Neural cell (in vitro differentiated cells): ENCODE results near the gene RELL2. TPM values are rescaled to one million over a fixed set of nuclear protein-coding genes. Genes with fewer than 3 reads are reported as not detected.

ENCODE experiments used
- H2AFZ ChIP-seq: fragments of 200-600, 300-800 bp; sonication (generic), shearing (Covaris generic); 2 replicates; pipeline ENCODE4 v1.6.0; 2014; ENCODE audit warnings: low read depth, mild to moderate bottlenecking, antibody characterized with exemption, low read length, moderate library complexity
- H3F3A ChIP-seq: fragments of 200-600 bp; shearing (Covaris generic); 2 replicates; pipeline ENCODE4 v1.6.1; 2016; ENCODE audit warnings: mild to moderate bottlenecking, moderate library complexity, mixed read lengths, antibody characterized with exemption, low read length; ENCODE audit not compliant: insufficient read depth, poor library complexity, severe bottlenecking
- H3K27ac ChIP-seq: fragments of 200-600, 300-800 bp; sonication (generic), shearing (Covaris generic); 2 replicates; pipeline ENCODE4 v1.5.1; 2014; ENCODE audit warnings: mild to moderate bottlenecking, low read length, moderate library complexity
- H3K27me3 ChIP-seq: fragments of 300-800, 200-600 bp; sonication (generic), shearing (Covaris generic); 2 replicates; pipeline ENCODE4 v1.6.0; 2014; ENCODE audit warnings: mild to moderate bottlenecking, low read depth, low read length, moderate library complexity; ENCODE audit not compliant: insufficient read depth
- H3K36me3 ChIP-seq: fragments of 300-800, 200-600 bp; sonication (generic), shearing (Covaris generic); 2 replicates; pipeline ENCODE4 v1.5.1; 2014; ENCODE audit warnings: mild to moderate bottlenecking, antibody characterized with exemption, low read length, moderate library complexity; ENCODE audit not compliant: insufficient read depth
- H3K4me2 ChIP-seq: fragments of 300-800, 200-600 bp; sonication (generic), shearing (Covaris generic); 2 replicates; pipeline ENCODE4 v1.6.0; 2014; ENCODE audit warnings: mild to moderate bottlenecking, low read length
- H3K4me3 ChIP-seq: fragments of 300-800, 200-600 bp; sonication (generic), shearing (Covaris generic); 2 replicates; pipeline ENCODE4 v1.5.1; 2014; ENCODE audit warnings: mild to moderate bottlenecking, low read length, moderate library complexity
- H3K79me2 ChIP-seq: fragments of 200-600 bp; shearing (Covaris generic); replicated peaks from 2 replicates; pipeline ENCODE4 v1.6.0; 2014; ENCODE audit warnings: mild to moderate bottlenecking, low read length, moderate library complexity; ENCODE audit not compliant: insufficient read depth
- H3K9ac ChIP-seq: fragments of 300-800, 200-600 bp; sonication (generic), shearing (Covaris generic); 2 replicates; pipeline ENCODE4 v1.6.1; 2016; ENCODE audit warnings: mild to moderate bottlenecking, low read length, mixed read lengths
- H3K9me2 ChIP-seq: fragments of 200-600 bp; shearing (Covaris generic); 2 replicates; pipeline ENCODE4 v1.6.1; 2016; ENCODE audit warnings: mild to moderate bottlenecking, low read length, mixed read lengths; ENCODE audit not compliant: insufficient read depth
- H3K9me3 ChIP-seq: fragments of 200-600, 300-800 bp; sonication (generic), shearing (Covaris generic); 2 replicates; pipeline ENCODE4 v1.6.1; 2016; ENCODE audit warnings: mild to moderate bottlenecking, mixed run types, low read length, moderate library complexity, mixed read lengths
- H4K20me1 ChIP-seq: fragments of 200-600 bp; shearing (Covaris generic); 2 replicates; pipeline ENCODE4 v1.6.1; 2016; ENCODE audit warnings: mild to moderate bottlenecking, mixed run types; ENCODE audit not compliant: insufficient read depth
- EP300 ChIP-seq: fragments of 450-650 bp; conservative IDR thresholded peaks from 2 replicates; pipeline ENCODE4 v1.6.1; 2014; ENCODE audit warnings: antibody characterized with exemption, mild to moderate bottlenecking, moderate library complexity; ENCODE audit not compliant: poor library complexity, severe bottlenecking
- EZH2 ChIP-seq: fragments of 200-600, 300-800 bp; shearing (Covaris generic), sonication (generic); IDR thresholded peaks from 2 replicates; pipeline ENCODE4 v1.6.1; 2014; ENCODE audit warnings: antibody characterized with exemption, low read length, borderline replicate concordance, mild to moderate bottlenecking; ENCODE audit not compliant: insufficient read depth, poor library complexity, severe bottlenecking
- MXI1 ChIP-seq: fragments of 450-650 bp; conservative IDR thresholded peaks from 2 replicates; pipeline ENCODE4 v1.6.1; 2014; ENCODE audit warnings: antibody characterized with exemption, mild to moderate bottlenecking; ENCODE audit not compliant: poor library complexity, severe bottlenecking
- POLR2AphosphoS5 ChIP-seq: IDR thresholded peaks from 2 replicates; pipeline ENCODE4 v1.6.1; 2012
- RAD21 ChIP-seq: fragments of 450-650 bp; conservative IDR thresholded peaks from 2 replicates; pipeline ENCODE4 v1.6.1; 2014; ENCODE audit warnings: antibody characterized with exemption, mild to moderate bottlenecking, moderate library complexity
- SMC3 ChIP-seq: fragments of 450-650 bp; conservative IDR thresholded peaks from 2 replicates; pipeline ENCODE4 v1.6.1; 2014; ENCODE audit warnings: antibody characterized with exemption, mild to moderate bottlenecking, moderate library complexity; ENCODE audit not compliant: poor library complexity
- TAF1 ChIP-seq: IDR thresholded peaks from 2 replicates; pipeline ENCODE4 v1.6.1; 2012; ENCODE audit warnings: low read depth
- polyA plus RNA-seq: library from polyadenylated mRNA; depleted of rRNA; stranded (reverse); fragments of >200 nt; gene quantifications from 2 replicates; pipeline ENCODE4 v1.2.3, GENCODE V29; 2014
- TF ChIP-seq, protein P1 (sequence below): fragments of 450-650 bp; IDR thresholded peaks from 2 replicates; pipeline ENCODE4 v1.5.1; 2014; ENCODE audit warnings: antibody characterized with exemption, mild to moderate bottlenecking, moderate library complexity; ENCODE audit not compliant: poor library complexity, severe bottlenecking
- TF ChIP-seq, protein P2 (sequence below): IDR thresholded peaks from 2 replicates; pipeline ENCODE4 v1.6.1; 2012; ENCODE audit warnings: borderline replicate concordance

The RELL2 gene
- polyA plus RNA-seq, 1 donor from 2014 or later: 44.9 TPM

DNA sequence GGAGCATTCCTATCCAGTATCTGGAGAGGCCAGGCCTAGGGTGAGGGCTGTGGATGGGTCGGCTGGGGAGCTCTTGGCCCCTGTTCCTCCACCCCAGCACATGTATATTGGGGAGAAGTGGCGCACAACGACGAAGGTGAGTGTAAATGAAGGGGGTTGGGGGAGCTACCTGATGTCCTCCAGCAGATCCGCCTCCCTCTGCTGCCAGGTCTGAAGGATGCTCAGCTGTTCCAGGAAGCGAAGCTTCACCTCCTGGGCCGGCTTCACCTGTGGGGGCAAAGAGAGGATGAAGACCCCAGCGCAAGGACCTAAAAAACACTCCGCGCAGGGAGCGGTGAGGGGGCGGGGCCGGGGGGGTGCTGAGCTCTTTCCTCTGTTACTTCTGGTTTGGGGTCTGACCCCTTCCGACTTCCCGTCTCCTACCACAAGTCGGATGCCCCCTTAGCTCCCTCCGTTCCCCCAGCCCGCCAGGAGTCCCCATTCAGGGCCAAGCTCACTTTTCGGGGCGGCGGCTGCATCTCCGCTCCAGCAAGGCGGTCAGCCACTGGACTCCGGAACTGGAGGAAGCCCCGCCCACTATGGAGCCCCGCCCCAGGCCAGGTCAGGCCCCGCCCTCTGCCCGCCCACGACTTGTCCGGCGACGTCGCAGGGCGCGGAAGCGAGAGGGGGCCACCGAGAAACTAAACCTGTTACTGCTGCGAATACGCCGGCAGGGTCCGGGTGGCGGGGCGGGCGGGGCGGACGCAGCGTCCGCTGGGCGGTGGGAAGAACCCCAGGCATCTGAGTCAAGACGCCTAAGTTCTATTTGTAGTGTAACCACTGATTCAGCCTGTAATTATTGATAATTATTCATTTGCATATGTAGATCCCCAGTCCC, 14.3 kb downstream of the RELL2 start, which contains the start of gene FCHSD1:
Gene FCHSD1, minus strand, starts transcription at position 568 of the 877 bp plus-strand sequence. Its CDS starts 50 bp downstream, at position 518.
- Histone ChIP-seq H3K36me3 (no peaks in the 10 kb centered on the region), H2AFZ (peak within 1 kb of the TSS; percentile 2), H3K27ac (no peak within 1 kb of the TSS), H3K27me3 (peaks cover 5% of the 10 kb centered on the region), H3K4me3 (peak within 1 kb of the TSS; percentile 66), H3K9me3 (no peaks in the 10 kb centered on the region), H3K9me2 (no peaks in the 10 kb centered on the region), H3K9ac (peak within 1 kb of the TSS; percentile 20), H3K79me2 (no peaks in the 10 kb centered on the region), H4K20me1 (no peaks in the 10 kb centered on the region), H3F3A (no peaks in the 10 kb centered on the region), H3K4me2 (no peak within 1 kb of the TSS)
- TF ChIP-seq, protein P1, sequence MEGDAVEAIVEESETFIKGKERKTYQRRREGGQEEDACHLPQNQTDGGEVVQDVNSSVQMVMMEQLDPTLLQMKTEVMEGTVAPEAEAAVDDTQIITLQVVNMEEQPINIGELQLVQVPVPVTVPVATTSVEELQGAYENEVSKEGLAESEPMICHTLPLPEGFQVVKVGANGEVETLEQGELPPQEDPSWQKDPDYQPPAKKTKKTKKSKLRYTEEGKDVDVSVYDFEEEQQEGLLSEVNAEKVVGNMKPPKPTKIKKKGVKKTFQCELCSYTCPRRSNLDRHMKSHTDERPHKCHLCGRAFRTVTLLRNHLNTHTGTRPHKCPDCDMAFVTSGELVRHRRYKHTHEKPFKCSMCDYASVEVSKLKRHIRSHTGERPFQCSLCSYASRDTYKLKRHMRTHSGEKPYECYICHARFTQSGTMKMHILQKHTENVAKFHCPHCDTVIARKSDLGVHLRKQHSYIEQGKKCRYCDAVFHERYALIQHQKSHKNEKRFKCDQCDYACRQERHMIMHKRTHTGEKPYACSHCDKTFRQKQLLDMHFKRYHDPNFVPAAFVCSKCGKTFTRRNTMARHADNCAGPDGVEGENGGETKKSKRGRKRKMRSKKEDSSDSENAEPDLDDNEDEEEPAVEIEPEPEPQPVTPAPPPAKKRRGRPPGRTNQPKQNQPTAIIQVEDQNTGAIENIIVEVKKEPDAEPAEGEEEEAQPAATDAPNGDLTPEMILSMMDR: no peak
- TF ChIP-seq EZH2 (no peak), RAD21 (no peak), TAF1 (no peak), MXI1 (no peak), POLR2AphosphoS5 (no peak), SMC3 (no peak), EP300 (no peak)
- TF ChIP-seq, protein P2, sequence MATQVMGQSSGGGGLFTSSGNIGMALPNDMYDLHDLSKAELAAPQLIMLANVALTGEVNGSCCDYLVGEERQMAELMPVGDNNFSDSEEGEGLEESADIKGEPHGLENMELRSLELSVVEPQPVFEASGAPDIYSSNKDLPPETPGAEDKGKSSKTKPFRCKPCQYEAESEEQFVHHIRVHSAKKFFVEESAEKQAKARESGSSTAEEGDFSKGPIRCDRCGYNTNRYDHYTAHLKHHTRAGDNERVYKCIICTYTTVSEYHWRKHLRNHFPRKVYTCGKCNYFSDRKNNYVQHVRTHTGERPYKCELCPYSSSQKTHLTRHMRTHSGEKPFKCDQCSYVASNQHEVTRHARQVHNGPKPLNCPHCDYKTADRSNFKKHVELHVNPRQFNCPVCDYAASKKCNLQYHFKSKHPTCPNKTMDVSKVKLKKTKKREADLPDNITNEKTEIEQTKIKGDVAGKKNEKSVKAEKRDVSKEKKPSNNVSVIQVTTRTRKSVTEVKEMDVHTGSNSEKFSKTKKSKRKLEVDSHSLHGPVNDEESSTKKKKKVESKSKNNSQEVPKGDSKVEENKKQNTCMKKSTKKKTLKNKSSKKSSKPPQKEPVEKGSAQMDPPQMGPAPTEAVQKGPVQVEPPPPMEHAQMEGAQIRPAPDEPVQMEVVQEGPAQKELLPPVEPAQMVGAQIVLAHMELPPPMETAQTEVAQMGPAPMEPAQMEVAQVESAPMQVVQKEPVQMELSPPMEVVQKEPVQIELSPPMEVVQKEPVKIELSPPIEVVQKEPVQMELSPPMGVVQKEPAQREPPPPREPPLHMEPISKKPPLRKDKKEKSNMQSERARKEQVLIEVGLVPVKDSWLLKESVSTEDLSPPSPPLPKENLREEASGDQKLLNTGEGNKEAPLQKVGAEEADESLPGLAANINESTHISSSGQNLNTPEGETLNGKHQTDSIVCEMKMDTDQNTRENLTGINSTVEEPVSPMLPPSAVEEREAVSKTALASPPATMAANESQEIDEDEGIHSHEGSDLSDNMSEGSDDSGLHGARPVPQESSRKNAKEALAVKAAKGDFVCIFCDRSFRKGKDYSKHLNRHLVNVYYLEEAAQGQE: no peak

DNA sequence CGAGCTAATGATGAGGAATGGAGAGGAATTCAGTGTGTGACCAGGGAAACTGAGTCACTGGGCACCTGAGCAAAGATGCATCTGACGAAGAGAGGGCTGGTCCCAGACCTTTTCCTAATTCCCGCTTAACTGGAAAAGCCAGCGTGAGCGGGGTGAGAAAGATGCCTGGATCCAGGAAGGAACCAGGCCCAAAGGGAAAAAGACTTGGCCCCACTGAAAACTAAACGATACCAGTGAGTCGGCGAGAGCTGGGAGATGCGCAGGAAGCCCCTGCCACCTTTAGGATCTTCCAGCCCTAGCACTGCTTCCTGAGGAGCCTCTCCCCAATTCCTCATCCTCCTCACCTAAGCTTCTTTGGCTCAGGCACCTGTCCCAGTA, 14.9 kb downstream of the RELL2 start:
- Histone ChIP-seq H3K9me3 (no peaks in the 10 kb centered on the region), H2AFZ (no peak overlapping the region), H3F3A (no peaks in the 10 kb centered on the region), H3K9me2 (no peaks in the 10 kb centered on the region), H3K4me3 (peak overlapping the region; percentile 66), H3K27ac (no peak overlapping the region), H3K9ac (no peak overlapping the region), H3K4me2 (no peak overlapping the region), H4K20me1 (no peaks in the 10 kb centered on the region), H3K27me3 (peaks cover 5% of the 10 kb centered on the region), H3K79me2 (no peaks in the 10 kb centered on the region), H3K36me3 (no peaks in the 10 kb centered on the region)
- TF ChIP-seq POLR2AphosphoS5 (no peak), EZH2 (no peak), RAD21 (no peak), MXI1 (no peak), EP300 (no peak)
- TF ChIP-seq, protein P1: no peak
